Measurements from ENCODE around the gene TTC16. TPM values are rescaled to one million over a fixed set of nuclear protein-coding genes. Genes with fewer than 3 reads are reported as not detected.

The TTC16 gene
- total RNA-seq, 1 donor from 2014 or later = 0.07 TPM

- no peak within 1 kb of the TSS for H3K4me3 Mint-ChIP-seq
- H3K4me1 Mint-ChIP-seq = peaks cover 5% of the 10 kb centered on the region
- peaks cover 3% of the 10 kb centered on the region for H3K9me3 Mint-ChIP-seq
- no peak for DNase-seq (ENCODE audit: low spot score in 2 of 2, unreplicated experiment in 2 of 2)
- TF ChIP-seq CTCF (IDR thresholded peaks at IDR 0.05; ENCODE audit: unreplicated experiment) = no peak
- no peaks in the 10 kb centered on the region for H3K36me3 Mint-ChIP-seq
- H3K27ac Mint-ChIP-seq = no peak within 1 kb of the TSS
- no peaks in the 10 kb centered on the region for H3K27me3 Mint-ChIP-seq (ENCODE audit: low read depth)
These were observed 9.0 kb upstream of the TTC16 start, which contains the start of gene CFAP157 for GRCh38 chr9:127706836-127707241. Gene CFAP157, plus strand, starts transcription at chr9:127706988. Its CDS starts 44 bp downstream, at chr9:127707032.

- DNase-seq (ENCODE audit: low spot score in 2 of 2, unreplicated experiment in 2 of 2) = no peak
These were observed 8.1 kb upstream of the TTC16 start for GRCh38 chr9:127707766-127708165.

GRCh38 chr9:127708952-127709587 is 6.8 kb upstream of the TTC16 start:
- H3K9me3 Mint-ChIP-seq = peaks cover 3% of the 10 kb centered on the region
- H3K27me3 Mint-ChIP-seq (ENCODE audit: low read depth) = no peaks in the 10 kb centered on the region
- H3K4me1 Mint-ChIP-seq = peaks cover 5% of the 10 kb centered on the region
- H3K4me3 Mint-ChIP-seq = no peak overlapping the region
- TF ChIP-seq CTCF (IDR thresholded peaks at IDR 0.05; ENCODE audit: unreplicated experiment) = no peak
- no peak overlapping the region for H3K27ac Mint-ChIP-seq
- H3K36me3 Mint-ChIP-seq = no peaks in the 10 kb centered on the region
- no peak for DNase-seq (ENCODE audit: low spot score in 2 of 2, unreplicated experiment in 2 of 2)

More at GRCh38 chr9:127707766-127708165, 8.1 kb upstream of the TTC16 start:
- no peaks in the 10 kb centered on the region for H3K27me3 Mint-ChIP-seq (ENCODE audit: low read depth)
- TF ChIP-seq CTCF (IDR thresholded peaks at IDR 0.05; ENCODE audit: unreplicated experiment) = no peak
- peaks cover 5% of the 10 kb centered on the region for H3K4me1 Mint-ChIP-seq
- H3K4me3 Mint-ChIP-seq = no peak overlapping the region
- H3K27ac Mint-ChIP-seq = no peak overlapping the region
- H3K9me3 Mint-ChIP-seq = peaks cover 3% of the 10 kb centered on the region
- H3K36me3 Mint-ChIP-seq = no peaks in the 10 kb centered on the region

- peaks cover 3% of the 10 kb centered on the region for H3K9me3 Mint-ChIP-seq
- no peak for TF ChIP-seq CTCF (IDR thresholded peaks at IDR 0.05; ENCODE audit: unreplicated experiment)
- no peaks in the 10 kb centered on the region for H3K27me3 Mint-ChIP-seq (ENCODE audit: low read depth)
- H3K4me1 Mint-ChIP-seq = peaks cover 8% of the 10 kb centered on the region
- H3K36me3 Mint-ChIP-seq = no peaks in the 10 kb centered on the region
- no peak overlapping the region for H3K4me3 Mint-ChIP-seq
- no peak for DNase-seq (ENCODE audit: low spot score in 2 of 2, unreplicated experiment in 2 of 2)
- no peak overlapping the region for H3K27ac Mint-ChIP-seq
These were observed 5.6 kb upstream of the TTC16 start for GRCh38 chr9:127710204-127710783.

GRCh38 chr9:127711226-127711701 is 4.6 kb upstream of the TTC16 start:
- Mint-ChIP-seq H3K9me3 (peaks cover 3% of the 10 kb centered on the region), H3K4me1 (peaks cover 14% of the 10 kb centered on the region), H3K36me3 (no peaks in the 10 kb centered on the region), H3K27ac (no peak overlapping the region), H3K4me3 (no peak overlapping the region), H3K27me3 (ENCODE audit: low read depth) (no peaks in the 10 kb centered on the region)
- no peak for TF ChIP-seq CTCF (IDR thresholded peaks at IDR 0.05; ENCODE audit: unreplicated experiment)
- no peak for DNase-seq (ENCODE audit: low spot score in 2 of 2, unreplicated experiment in 2 of 2)
